Measurements from ENCODE around the gene EFNA2.

The EFNA2 gene

GRCh38 chr19:1264801-1265614, 20.7 kb upstream of the EFNA2 start:
- no peak for DNase-seq (ENCODE audit: low spot score)
- no peak for TF ChIP-seq CTCF (IDR thresholded peaks at IDR 0.05; ENCODE audit: extremely low read depth, missing control alignments)

DNA sequence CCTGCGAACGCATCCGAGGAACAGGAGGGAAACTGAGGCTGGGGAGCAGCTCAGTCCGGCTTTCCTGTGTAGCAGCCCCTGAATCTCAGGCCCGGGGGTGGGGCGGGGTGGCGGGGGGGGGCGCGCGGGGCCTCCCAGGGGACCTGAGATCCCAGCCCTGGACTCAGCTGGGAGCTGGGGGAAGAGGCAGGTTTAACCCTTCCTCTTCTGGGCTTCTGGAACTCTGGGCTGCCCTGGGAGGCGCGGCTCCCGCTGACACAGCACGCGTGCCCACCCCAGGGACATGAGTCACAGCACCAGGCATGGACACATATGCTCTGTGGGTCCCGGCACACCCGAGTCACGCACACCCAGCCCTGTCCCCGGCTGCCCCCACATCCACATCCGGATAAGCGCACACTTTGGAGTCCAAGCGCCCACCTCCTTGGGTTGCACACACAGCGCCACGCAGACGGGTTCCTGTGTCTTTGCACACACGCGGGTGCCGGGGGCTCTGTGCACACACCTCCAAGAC, 20.0 kb upstream of the EFNA2 start:
- DNase-seq (ENCODE audit: low spot score) = no peak
- TF ChIP-seq CTCF (IDR thresholded peaks at IDR 0.05; ENCODE audit: extremely low read depth, missing control alignments) = no peak

DNA sequence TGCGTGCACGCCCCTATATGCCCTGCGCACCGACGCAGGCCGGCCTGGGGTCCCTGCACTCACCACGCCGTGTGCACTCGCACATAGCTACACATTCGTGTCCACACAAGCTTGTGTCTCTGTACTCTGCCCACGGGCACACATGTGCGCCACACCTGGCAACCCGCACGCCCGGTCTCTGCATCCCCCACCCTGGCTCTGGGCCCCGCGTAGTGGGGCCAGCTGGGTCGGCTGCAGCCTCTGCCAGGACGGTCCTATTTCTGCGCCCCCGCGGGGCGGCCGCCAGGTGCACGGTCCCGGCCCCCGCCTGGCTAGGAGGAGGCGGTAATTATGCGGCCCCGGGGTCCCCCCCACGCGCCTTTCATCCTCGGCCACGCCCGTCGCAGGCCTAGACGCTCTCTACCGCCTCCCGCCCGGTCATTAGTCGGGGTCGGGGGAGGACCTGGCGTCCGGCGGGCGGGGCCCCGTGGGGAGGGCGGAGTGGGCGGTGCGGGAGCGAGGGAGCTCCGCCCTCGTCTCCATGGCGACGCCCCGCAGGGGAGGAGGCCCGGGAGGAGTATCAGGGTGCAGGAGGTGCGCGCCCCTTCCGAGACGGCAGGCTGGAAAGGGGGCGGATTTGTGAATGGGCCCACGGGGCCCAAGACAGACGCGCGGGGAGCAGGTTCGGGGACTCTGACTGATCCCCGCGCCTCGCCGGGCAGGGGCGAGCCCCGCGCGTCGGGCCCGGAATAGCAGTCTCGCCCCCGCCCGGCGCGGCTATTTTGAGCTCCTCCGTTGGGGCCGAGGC, 19.4 kb upstream of the EFNA2 start:
- TF ChIP-seq CTCF (IDR thresholded peaks at IDR 0.05; ENCODE audit: extremely low read depth, missing control alignments) = no peak
- peak; percentile 95 for DNase-seq (ENCODE audit: low spot score)

GRCh38 chr19:1266916-1267476, 18.7 kb upstream of the EFNA2 start:
- peak; percentile 90 for TF ChIP-seq CTCF (IDR thresholded peaks at IDR 0.05; ENCODE audit: extremely low read depth, missing control alignments)
- DNase-seq (ENCODE audit: low spot score) = no peak

GRCh38 chr19:1267477-1268225, 18.0 kb upstream of the EFNA2 start:
- TF ChIP-seq CTCF (IDR thresholded peaks at IDR 0.05; ENCODE audit: extremely low read depth, missing control alignments) = no peak
- DNase-seq (ENCODE audit: low spot score) = no peak

DNA sequence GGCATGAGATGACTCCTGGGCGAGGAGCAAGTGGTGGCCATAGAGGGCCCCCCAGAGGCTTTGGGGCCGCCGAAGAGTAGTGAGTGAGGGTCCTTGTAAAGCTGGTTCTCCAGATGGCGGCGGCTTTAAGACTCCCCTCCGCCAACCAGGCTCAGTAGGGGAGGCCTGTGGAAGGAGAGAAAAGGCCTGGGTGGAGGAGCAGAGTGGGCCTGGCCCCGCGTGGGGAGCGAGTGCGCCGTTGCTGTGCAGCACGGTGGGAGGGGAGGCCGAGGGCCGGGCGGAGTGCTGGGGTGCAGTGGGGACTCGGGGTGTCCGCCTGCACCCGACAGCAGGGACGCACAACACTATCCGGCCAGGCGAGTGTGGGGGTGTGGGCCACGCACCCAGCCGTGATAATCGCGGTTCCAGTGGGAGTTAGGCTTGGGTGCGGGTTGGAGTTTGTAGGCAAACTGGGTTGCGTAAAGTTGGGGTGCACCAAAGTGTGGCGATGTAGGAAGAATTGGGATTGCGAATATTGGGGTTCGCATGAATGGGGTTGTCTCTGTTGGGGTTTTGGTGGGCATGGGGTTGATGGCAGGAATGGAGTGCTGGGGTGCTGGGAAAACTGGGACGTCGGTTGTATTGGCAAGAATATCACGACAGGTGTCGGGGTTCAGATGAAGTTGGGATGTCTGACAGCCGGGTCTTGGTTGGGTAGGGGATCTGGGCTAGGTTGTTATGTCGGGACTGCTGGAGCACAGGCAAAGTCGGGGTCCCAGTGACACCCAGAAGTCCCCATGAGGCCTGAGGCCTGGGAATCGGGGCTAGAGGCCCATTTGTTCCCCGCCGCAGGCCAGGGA, 17.2 kb upstream of the EFNA2 start:
- no peak for DNase-seq (ENCODE audit: low spot score)
- no peak for TF ChIP-seq CTCF (IDR thresholded peaks at IDR 0.05; ENCODE audit: extremely low read depth, missing control alignments)
